Lower leg skin (tissue), 4 donors: ENCODE measurements around the gene CACNA1F. TPM values are rescaled to one million over a fixed set of nuclear protein-coding genes. Genes with fewer than 3 reads are reported as not detected.

Source experiments
- DNase-seq, 2 donors: peaks; one replicate each; pipeline ENCODE4 v3.0.0-alpha.2; 2019; ENCODE audit warnings: low spot score in 2 of 2
- H3K4me3 ChIP-seq: fragments of 200-600 bp; sonication (generic); 2 replicates; pipeline ENCODE4 v1.5.1; 2017; ENCODE audit warnings: mild to moderate bottlenecking, low read depth; ENCODE audit not compliant: poor library complexity, severe bottlenecking
- CTCF ChIP-seq, 3 donors: fragments of 450-650 bp; IDR thresholded peaks; one replicate each; pipeline ENCODE4 v1.5.1; 2016; ENCODE audit warnings: antibody characterized with exemption in 3 of 3, mild to moderate bottlenecking in 3 of 3, moderate library complexity in 2 of 3
- POLR2A ChIP-seq, 2 donors: fragments of 450-650 bp; IDR thresholded peaks; one replicate each; pipeline ENCODE4 v1.6.1; 2016 to 2017; ENCODE audit warnings: antibody characterized with exemption in 2 of 2, mild to moderate bottlenecking in 1 of 2, moderate library complexity in 1 of 2
- WGBS, 2 donors: methylation state at CpG; one replicate each; pipeline ENCODE4 v1.1.5; 2018; 5-methylcytosine and 5-hydroxymethylcytosine counted together
- intact Hi-C: fragments of 100-400 bp; cut with DNase I; formaldehyde crosslinking; loops from one replicate; pipeline ENCODE4 v1.15.0; 2023; ENCODE audit warnings: low total_unique reads
- total RNA-seq, 4 donors: library from RNA; depleted of rRNA; stranded (reverse); fragments of >200 nt; gene quantifications; one replicate each; pipeline ENCODE4 v1.1.0, GENCODE V29; 2016

The CACNA1F gene
- total RNA-seq, 4 donors from 2014 or later: 0.06 to 0.76 (median 0.15) TPM; not detected in 1

GRCh38 chrX:49212209-49212608, 20.9 kb downstream of the CACNA1F start:
- 90 to 92% methylated on average over 2 of the region's 2 CpGs for WGBS, 2 donors
- no peak overlapping the region for H3K4me3 ChIP-seq
- intact Hi-C loops: no loop called here
- TF ChIP-seq CTCF (IDR thresholded peaks at IDR 0.05) (no peak), POLR2A (IDR thresholded peaks at IDR 0.05) (no peak)
- DNase-seq: no peak

GRCh38 chrX:49211074-49211473, 22.1 kb downstream of the CACNA1F start:
- intact Hi-C loops: no loop called here
- no peak for DNase-seq
- H3K4me3 ChIP-seq: no peak overlapping the region
- WGBS, 2 donors: 81% methylated on average over 6 to 9 of the region's 9 CpGs
- TF ChIP-seq POLR2A (IDR thresholded peaks at IDR 0.05) (no peak), CTCF (IDR thresholded peaks at IDR 0.05) (no peak)

GRCh38 chrX:49210406-49210805, 22.7 kb downstream of the CACNA1F start:
- intact Hi-C loops: no loop called here
- H3K4me3 ChIP-seq: no peak overlapping the region
- 46 to 66% methylated on average over 4 to 7 of the region's 8 CpGs for WGBS, 2 donors
- TF ChIP-seq POLR2A (IDR thresholded peaks at IDR 0.05) (no peak), CTCF (IDR thresholded peaks at IDR 0.05) (no peak)
- DNase-seq: no peak

- 44 to 72% methylated on average over 2 to 28 of the region's 28 CpGs for WGBS, 2 donors
- no peak overlapping the region for H3K4me3 ChIP-seq
- DNase-seq: no peak
- intact Hi-C loops: no loop called here
- no peak for TF ChIP-seq CTCF (IDR thresholded peaks at IDR 0.05)
- no peak for TF ChIP-seq POLR2A (IDR thresholded peaks at IDR 0.05)
Measured at GRCh38 chrX:49209434-49210251, 23.5 kb downstream of the CACNA1F start.

GRCh38 chrX:49208399-49208798, 24.7 kb downstream of the CACNA1F start:
- TF ChIP-seq CTCF (IDR thresholded peaks at IDR 0.05) (no peak), POLR2A (IDR thresholded peaks at IDR 0.05) (no peak)
- intact Hi-C loops: no loop called here
- H3K4me3 ChIP-seq: no peak overlapping the region
- no peak for DNase-seq
- WGBS, 2 donors: 94 to 97% methylated on average over 5 of the region's 5 CpGs
